Kidney (tissue), 14 donors: ENCODE measurements around the gene GRIK2. TPM values are rescaled to one million over a fixed set of nuclear protein-coding genes. Genes with fewer than 3 reads are reported as not detected.

Experiments
- DNase-seq, 5 donors: peaks; one replicate each; pipeline ENCODE4 v3.0.0-alpha.2; 2013 to 2020
- FAIRE-seq: peaks from 2 replicates; lab custom pipeline; 2012; peaks lifted over from hg19 to GRCh38; lab: Jason Lieb, UNC
- H3K27ac ChIP-seq, 2 donors: one replicate each; pipeline ENCODE4 v1.7.0; 2013; ENCODE audit warnings: low read depth in 2 of 2, low read length in 2 of 2, inconsistent platforms in 1 of 2
- H3K27me3 ChIP-seq: one replicate; pipeline ENCODE4 v1.7.1; 2013; ENCODE audit warnings: low read length, inconsistent platforms; ENCODE audit not compliant: control insufficient read depth, insufficient read depth
- H3K36me3 ChIP-seq, 3 donors: one replicate each; pipeline versions ENCODE4 v1.7.0 to v1.7.1; 2013; ENCODE audit warnings: low read length in 3 of 3, control low read depth in 1 of 3, inconsistent platforms in 1 of 3; ENCODE audit not compliant: insufficient read depth in 3 of 3, control insufficient read depth in 2 of 3
- H3K4me1 ChIP-seq, 3 donors: one replicate each; pipeline versions ENCODE4 v1.7.0 to v1.7.1; 2013; ENCODE audit warnings: low read length in 3 of 3, inconsistent platforms in 1 of 3, low read depth in 1 of 3; ENCODE audit not compliant: control insufficient read depth in 2 of 3, insufficient read depth in 2 of 3
- H3K4me3 ChIP-seq, 3 donors: one replicate each; pipeline versions ENCODE4 v1.7.0 to v1.8.1; 2013; ENCODE audit warnings: low read length in 3 of 3, control low read depth in 1 of 3, inconsistent platforms in 1 of 3
- H3K9ac ChIP-seq, 3 donors: one replicate each; pipeline versions ENCODE4 v1.7.0 to v1.7.1; 2013; ENCODE audit warnings: low read length in 3 of 3, control low read depth in 1 of 3, inconsistent platforms in 1 of 3
- H3K9me3 ChIP-seq, 3 donors: one replicate each; pipeline versions ENCODE4 v1.7.0 to v1.7.1; 2013; ENCODE audit warnings: low read length in 3 of 3, control low read depth in 1 of 3, inconsistent platforms in 1 of 3; ENCODE audit not compliant: control insufficient read depth in 2 of 3, insufficient read depth in 1 of 3
- intact Hi-C: fragments of 100-400 bp; cut with DNase I; formaldehyde crosslinking; loops from one replicate; pipeline ENCODE4 v1.11.1; 2022
- polyA plus RNA-seq: library from polyadenylated mRNA; stranded (reverse); fragments of 350-450 nt; fragmentation: Illumina TruSeq; extraction: RNeasy Lipid Tissue Mini Kit (QIAGEN cat#74804); gene quantifications from one replicate; pipeline ENCODE4 v1.2.3, GENCODE V29; 2014; ENCODE audit warnings: low read depth, low replicate concordance; ENCODE audit not compliant: insufficient read depth
- total RNA-seq: library from RNA; stranded (reverse); fragmentation: NEBNext Ultra II Directional; extraction: Animal tissue kit (Norgen Biotek cat#: 25700); gene quantifications from one replicate; pipeline ENCODE4 v1.2.1, GENCODE V29; 2021
- TF ChIP-seq, protein P1 (sequence below): IDR thresholded peaks from 3 replicates; pipeline ENCODE4 v1.5.1; 2012; ENCODE audit warnings: mild to moderate bottlenecking, moderate library complexity, borderline replicate concordance; ENCODE audit not compliant: insufficient read depth; ENCODE audit errors: extremely low read depth
- donor health status: control.
- donor health status: control.
- donor health status: control.
- donor health status: control.
- donor health status: control.
- donor health status: DM: yes; HTN: yes; CAD: no.
- donor health status: Normal renal cell carcinoma (clear cell type).

Gene GRIK2
- total and polyA plus RNA-seq, 2 donors from 2014 or later, result 0.82 to 1.4 TPM

DNA sequence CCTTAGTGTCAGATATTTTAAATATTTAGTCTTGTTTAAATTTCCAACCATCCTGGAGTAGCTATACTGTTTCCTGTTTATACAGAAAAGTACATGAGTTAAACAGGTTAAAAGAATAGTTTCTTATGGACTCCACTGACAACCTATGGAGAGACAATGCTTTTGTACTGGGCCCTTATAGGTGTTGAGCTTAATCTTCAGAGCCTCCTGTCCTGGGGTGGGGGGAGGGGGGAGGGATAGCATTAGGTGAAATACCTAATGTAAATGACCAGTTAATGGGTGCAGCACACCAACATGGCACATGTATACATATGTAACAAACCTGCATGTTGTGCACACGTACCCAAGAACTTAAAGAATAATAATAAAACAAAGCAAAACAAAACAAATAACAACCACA is 322.9 kb downstream of the GRIK2 start:
- FAIRE-seq (no peak), DNase-seq (no peak)
- Histone ChIP-seq H3K9me3 (no peaks in the 10 kb centered on the region), H3K9ac (no peak overlapping the region), H3K27ac (no peak overlapping the region), H3K36me3 (no peaks in the 10 kb centered on the region), H3K4me1 (no peaks in the 10 kb centered on the region), H3K4me3 (no peak overlapping the region), H3K27me3 (no peaks in the 10 kb centered on the region)
- TF ChIP-seq, protein P1, sequence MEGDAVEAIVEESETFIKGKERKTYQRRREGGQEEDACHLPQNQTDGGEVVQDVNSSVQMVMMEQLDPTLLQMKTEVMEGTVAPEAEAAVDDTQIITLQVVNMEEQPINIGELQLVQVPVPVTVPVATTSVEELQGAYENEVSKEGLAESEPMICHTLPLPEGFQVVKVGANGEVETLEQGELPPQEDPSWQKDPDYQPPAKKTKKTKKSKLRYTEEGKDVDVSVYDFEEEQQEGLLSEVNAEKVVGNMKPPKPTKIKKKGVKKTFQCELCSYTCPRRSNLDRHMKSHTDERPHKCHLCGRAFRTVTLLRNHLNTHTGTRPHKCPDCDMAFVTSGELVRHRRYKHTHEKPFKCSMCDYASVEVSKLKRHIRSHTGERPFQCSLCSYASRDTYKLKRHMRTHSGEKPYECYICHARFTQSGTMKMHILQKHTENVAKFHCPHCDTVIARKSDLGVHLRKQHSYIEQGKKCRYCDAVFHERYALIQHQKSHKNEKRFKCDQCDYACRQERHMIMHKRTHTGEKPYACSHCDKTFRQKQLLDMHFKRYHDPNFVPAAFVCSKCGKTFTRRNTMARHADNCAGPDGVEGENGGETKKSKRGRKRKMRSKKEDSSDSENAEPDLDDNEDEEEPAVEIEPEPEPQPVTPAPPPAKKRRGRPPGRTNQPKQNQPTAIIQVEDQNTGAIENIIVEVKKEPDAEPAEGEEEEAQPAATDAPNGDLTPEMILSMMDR, result no peak
- intact Hi-C loops, result no loop called here

DNA sequence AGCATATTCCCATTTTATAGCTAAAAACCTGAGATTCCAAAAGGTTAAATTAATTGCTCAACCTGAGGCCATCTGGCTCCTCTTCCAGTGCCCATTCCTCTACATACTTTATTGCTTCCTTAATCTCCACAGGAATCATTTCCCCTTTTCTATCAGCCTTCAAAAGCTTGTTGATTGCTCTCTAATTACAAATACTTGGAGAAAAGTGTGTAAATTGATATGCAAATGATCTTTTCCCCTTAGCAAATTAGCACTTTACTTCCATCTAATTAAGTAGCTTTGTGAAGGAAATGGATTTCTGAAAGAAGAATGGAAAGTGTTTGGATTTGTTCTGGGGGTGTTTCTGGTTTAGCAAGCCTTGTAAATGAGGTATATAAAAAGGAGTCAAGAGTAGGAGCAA is 323.3 kb downstream of the GRIK2 start:
- no peaks in the 10 kb centered on the region for H3K27me3 ChIP-seq
- no peak overlapping the region for H3K4me3 ChIP-seq
- no peak for FAIRE-seq
- no peaks in the 10 kb centered on the region for H3K36me3 ChIP-seq
- H3K27ac ChIP-seq, result no peak overlapping the region
- TF ChIP-seq, protein P1, result no peak
- DNase-seq, result no peak
- no peak overlapping the region for H3K9ac ChIP-seq
- intact Hi-C loops, result no loop called here
- H3K4me1 ChIP-seq, result no peaks in the 10 kb centered on the region
- no peaks in the 10 kb centered on the region for H3K9me3 ChIP-seq

GRCh38 chr6:101719521-101719920 is 326.0 kb downstream of the GRIK2 start:
- H3K9ac ChIP-seq, result no peak overlapping the region
- H3K27me3 ChIP-seq, result no peaks in the 10 kb centered on the region
- no peaks in the 10 kb centered on the region for H3K9me3 ChIP-seq
- no peak for FAIRE-seq
- no peak overlapping the region for H3K27ac ChIP-seq
- H3K4me3 ChIP-seq, result no peak overlapping the region
- DNase-seq, result no peak
- no peaks in the 10 kb centered on the region for H3K36me3 ChIP-seq
- intact Hi-C loops, result no loop called here
- no peaks in the 10 kb centered on the region for H3K4me1 ChIP-seq
- TF ChIP-seq, protein P1, result no peak

DNA sequence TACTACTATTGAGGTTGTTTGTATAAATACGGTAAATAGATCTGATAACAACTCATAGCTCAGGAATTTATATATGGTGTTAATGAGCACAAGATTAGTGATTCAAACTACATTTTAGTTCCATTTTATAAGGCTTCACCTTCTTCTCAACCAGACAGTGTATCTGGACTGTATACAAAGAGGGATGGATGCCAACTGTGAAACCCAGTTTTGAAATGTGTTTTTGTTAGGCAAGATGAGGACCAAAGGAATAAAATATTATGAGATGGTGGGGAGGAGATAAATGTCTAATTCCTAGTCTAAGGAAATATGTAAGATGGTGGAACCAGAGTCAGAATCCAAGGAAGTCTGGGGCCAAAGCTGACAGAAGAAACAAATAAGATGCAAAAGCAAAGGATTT is 329.0 kb downstream of the GRIK2 start:
- no peak for DNase-seq
- FAIRE-seq, result no peak
- Histone ChIP-seq H3K27me3 (no peaks in the 10 kb centered on the region), H3K4me1 (no peaks in the 10 kb centered on the region), H3K4me3 (no peak overlapping the region), H3K9me3 (no peaks in the 10 kb centered on the region), H3K9ac (no peak overlapping the region), H3K27ac (no peak overlapping the region), H3K36me3 (no peaks in the 10 kb centered on the region)
- TF ChIP-seq, protein P1, result no peak
- intact Hi-C loops, result no loop called here
